CD8-positive, alpha-beta memory T cell (primary cell): Measurements from ENCODE around the gene MFF. TPM values are rescaled to one million over a fixed set of nuclear protein-coding genes. Genes with fewer than 3 reads are reported as not detected.

ENCODE experiments used
- CTCF ChIA-PET: fragments of 350-600 bp; sonication (Branson Sonifier 250); formaldehyde crosslinking; loops from one replicate; lab custom pipeline; 2021; ENCODE audit warnings: antibody characterized with exemption; lab: Charles Lee
- POLR2A ChIA-PET: fragments of 350-600 bp; sonication (Branson Sonifier 250); formaldehyde crosslinking; loops from one replicate; lab custom pipeline; 2021; ENCODE audit warnings: antibody characterized with exemption; lab: Charles Lee
- DNase-seq, 5 donors: peaks; one replicate each; pipeline versions ENCODE4 v3.0.0 to v3.0.0-alpha.2; 2020 to 2022; ENCODE audit warnings: mixed read lengths in 1 of 5
- H3K27ac ChIP-seq: one replicate; pipeline ENCODE4 v1.7.0; 2013; ENCODE audit warnings: low read depth, mild to moderate bottlenecking, low read length, moderate library complexity
- H3K27me3 ChIP-seq: 2 replicates; pipeline ENCODE4 v1.7.0; 2013; ENCODE audit warnings: low read length, mild to moderate bottlenecking; ENCODE audit not compliant: insufficient read depth, poor library complexity, severe bottlenecking
- H3K36me3 ChIP-seq: 2 replicates; pipeline ENCODE4 v1.7.0; 2013; ENCODE audit warnings: mild to moderate bottlenecking, low read length, moderate library complexity; ENCODE audit not compliant: insufficient read depth
- H3K4me1 ChIP-seq: 2 replicates; pipeline ENCODE4 v1.7.0; 2013; ENCODE audit warnings: mild to moderate bottlenecking, low read length, moderate library complexity; ENCODE audit not compliant: insufficient read depth
- H3K4me3 ChIP-seq: 2 replicates; pipeline ENCODE4 v1.7.0; 2013; ENCODE audit warnings: mild to moderate bottlenecking, low read length
- H3K9me3 ChIP-seq: 2 replicates; pipeline ENCODE4 v1.7.0; 2013; ENCODE audit warnings: mild to moderate bottlenecking, low read length
- H3K27ac Mint-ChIP-seq, 8 donors: one replicate each; pipeline ENCODE4 v1.8.0; 2020 to 2021; ENCODE audit warnings: mixed read lengths in 8 of 8, mild to moderate bottlenecking in 6 of 8, inconsistent platforms in 3 of 8, moderate library complexity in 3 of 8
- H3K27me3 Mint-ChIP-seq, 2 donors: one replicate each; pipeline ENCODE4 v1.8.0; 2020 to 2021; ENCODE audit warnings: mixed read lengths in 2 of 2, mild to moderate bottlenecking in 1 of 2, moderate library complexity in 1 of 2
- H3K36me3 Mint-ChIP-seq, 3 donors: one replicate each; pipeline ENCODE4 v1.8.0; 2020 to 2021; ENCODE audit warnings: mixed read lengths in 3 of 3, inconsistent platforms in 1 of 3, mild to moderate bottlenecking in 1 of 3
- H3K4me1 Mint-ChIP-seq, 3 donors: one replicate each; pipeline ENCODE4 v1.8.0; 2020 to 2021; ENCODE audit warnings: mixed read lengths in 3 of 3, inconsistent platforms in 1 of 3, mild to moderate bottlenecking in 1 of 3
- H3K4me3 Mint-ChIP-seq, 7 donors: one replicate each; pipeline ENCODE4 v1.8.0; 2020 to 2021; ENCODE audit warnings: mixed read lengths in 7 of 7, mild to moderate bottlenecking in 6 of 7, moderate library complexity in 4 of 7, inconsistent platforms in 2 of 7
- H3K9me3 Mint-ChIP-seq, 5 donors: one replicate each; pipeline ENCODE4 v1.8.0; 2020 to 2022; ENCODE audit warnings: mixed read lengths in 5 of 5, mild to moderate bottlenecking in 3 of 5, moderate library complexity in 2 of 5, inconsistent platforms in 1 of 5
- polyA plus RNA-seq: library from polyadenylated mRNA; unstranded; fragments of 300-500 nt; fragmentation: Illumina TruSeq; gene quantifications from one replicate; pipeline ENCODE4 v1.2.3, GENCODE V29; 2021
- total RNA-seq, 2 experiments: library from RNA; stranded (reverse); gene quantifications; one replicate each; pipeline ENCODE4 v1.2.3, GENCODE V29; 2021

MFF gene
- total and polyA plus RNA-seq, 3 experiments from 2014 or later = 64.6 to 132 (median 67.0) TPM

DNA sequence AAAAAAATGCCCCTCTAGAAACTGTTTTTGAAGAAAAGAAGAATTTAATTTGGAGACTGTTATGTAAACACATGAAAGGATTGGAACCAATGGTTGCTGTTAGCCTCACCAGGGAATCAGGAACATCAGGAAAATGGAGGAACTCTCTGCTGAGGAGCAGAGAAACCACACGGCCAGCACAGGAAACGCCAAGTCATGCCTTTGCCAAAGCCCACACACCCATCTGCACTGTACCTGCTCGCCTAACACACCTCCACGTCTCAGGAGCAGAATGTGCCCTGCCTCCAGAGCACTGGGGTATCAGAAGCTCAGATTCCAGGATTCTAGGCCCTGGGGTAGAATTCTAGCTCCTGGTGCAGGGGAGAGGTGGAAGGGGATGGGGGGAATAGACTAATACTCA lies 72.5 kb downstream of the MFF start:
- Mint-ChIP-seq H3K9me3 (no peaks in the 10 kb centered on the region), H3K27me3 (peaks cover 8 to 9% of the 10 kb centered on the region in 2 donors), H3K36me3 (no peaks in the 10 kb centered on the region), H3K4me3 (no peak overlapping the region), H3K4me1 (peaks cover 0 to 8% (median 0%) of the 10 kb centered on the region in 3 donors), H3K27ac (no peak overlapping the region)
- Histone ChIP-seq H3K9me3 (no peaks in the 10 kb centered on the region), H3K27ac (no peak overlapping the region), H3K4me3 (no peak overlapping the region), H3K4me1 (no peaks in the 10 kb centered on the region), H3K36me3 (no peaks in the 10 kb centered on the region), H3K27me3 (no peaks in the 10 kb centered on the region)
- ChIA-PET CTCF (interaction anchor here (0.7 kb wide), 1 partner anchor 15 kb away, joined by 3 read pairs; no protein-coding TSS in a partner anchor), POLR2A (no interaction called here)
- no peak for DNase-seq

DNA sequence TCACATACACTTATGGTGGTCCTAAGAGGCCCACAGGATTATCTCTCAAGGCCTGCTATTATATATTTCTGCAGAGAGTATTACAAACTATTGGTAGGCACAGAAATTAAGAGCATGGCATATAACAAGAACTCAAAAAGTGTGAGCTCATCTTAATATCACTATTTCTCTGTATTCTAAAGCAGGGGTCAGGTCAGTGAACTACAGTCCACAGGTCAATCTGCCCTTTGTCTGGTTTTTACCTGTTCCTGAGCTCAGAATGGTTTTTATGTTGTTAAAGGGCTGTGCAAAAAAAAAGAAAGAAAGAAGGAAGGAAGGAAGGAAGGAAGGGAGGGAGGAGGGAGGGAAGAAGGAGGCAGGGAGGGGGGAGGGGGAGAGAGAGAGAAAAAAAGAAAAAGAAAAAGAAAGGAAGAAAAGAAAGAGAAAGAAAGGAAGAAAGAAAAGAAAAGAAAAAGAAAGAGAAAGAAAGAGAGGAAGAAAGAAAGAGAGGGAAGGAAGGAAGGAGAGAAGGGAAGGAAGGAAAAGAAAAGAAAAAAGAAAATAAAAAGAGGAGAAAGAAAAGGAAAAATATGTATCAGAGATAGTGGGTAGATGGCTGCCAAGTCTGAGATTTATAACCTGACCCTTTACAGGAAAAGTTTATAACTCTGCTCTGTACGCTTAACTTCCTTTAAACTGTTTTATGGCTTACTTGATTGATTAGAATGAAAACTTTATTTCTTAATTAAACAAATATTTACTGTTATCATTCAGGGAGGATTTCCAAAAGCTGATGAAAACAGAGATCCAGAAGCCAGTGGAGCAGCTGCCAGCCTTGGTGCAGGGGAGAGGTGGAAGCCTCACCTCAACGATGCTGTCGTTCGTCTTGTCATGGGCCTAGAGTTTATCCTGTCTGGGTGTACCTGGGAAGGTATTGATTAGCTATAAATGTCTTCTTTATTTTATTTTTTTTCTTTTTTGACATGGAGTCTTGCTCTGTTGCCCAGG lies 73.9 kb downstream of the MFF start:
- Histone ChIP-seq H3K27me3 (no peaks in the 10 kb centered on the region), H3K27ac (no peak overlapping the region), H3K36me3 (no peaks in the 10 kb centered on the region), H3K9me3 (no peaks in the 10 kb centered on the region), H3K4me1 (no peaks in the 10 kb centered on the region), H3K4me3 (no peak overlapping the region)
- ChIA-PET CTCF (no interaction called here), POLR2A (interaction anchor here (0.6 kb wide), 1 partner anchor 13 kb away, joined by 3 read pairs; no protein-coding TSS in a partner anchor)
- Mint-ChIP-seq H3K27ac (peak overlapping the region in 1 of 8 donors; percentile 30), H3K27me3 (peaks cover 8 to 11% of the 10 kb centered on the region in 2 donors), H3K36me3 (no peaks in the 10 kb centered on the region), H3K9me3 (no peaks in the 10 kb centered on the region), H3K4me3 (no peak overlapping the region), H3K4me1 (peaks cover 0 to 8% (median 0%) of the 10 kb centered on the region in 3 donors)
- DNase-seq = no peak

DNA sequence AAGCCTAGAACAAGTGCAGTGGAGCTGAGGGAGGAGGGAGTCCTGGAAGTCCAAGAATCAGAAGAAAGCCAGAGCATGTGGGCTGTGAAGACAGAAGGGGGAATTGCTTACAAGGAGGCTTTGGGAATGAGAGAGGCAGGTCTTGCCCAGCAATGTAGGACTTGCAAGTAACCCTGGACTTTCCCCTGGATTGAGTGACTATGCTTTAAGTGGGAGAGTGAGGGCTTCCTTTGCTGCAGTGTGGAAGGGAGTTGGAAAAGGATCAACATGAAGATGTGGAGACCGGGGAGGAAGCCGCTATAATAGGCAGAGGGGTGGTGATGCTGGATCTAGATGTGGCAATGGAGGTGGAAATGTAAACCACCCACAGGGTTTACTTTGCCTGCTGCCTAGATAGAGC lies 76.5 kb downstream of the MFF start:
- no peak overlapping the region for H3K4me3 ChIP-seq
- H3K27me3 Mint-ChIP-seq = peaks cover 8 to 11% of the 10 kb centered on the region in 2 donors
- no peak overlapping the region for H3K27ac ChIP-seq
- no peaks in the 10 kb centered on the region for H3K9me3 ChIP-seq
- H3K4me1 ChIP-seq = peaks cover 7% of the 10 kb centered on the region
- DNase-seq = no peak
- no peaks in the 10 kb centered on the region for H3K27me3 ChIP-seq
- H3K36me3 ChIP-seq = no peaks in the 10 kb centered on the region
- ChIA-PET POLR2A (no interaction called here), CTCF (no interaction called here)
- no peaks in the 10 kb centered on the region for H3K9me3 Mint-ChIP-seq
- H3K27ac Mint-ChIP-seq = peak overlapping the region in 1 of 8 donors; percentile 15
- H3K4me3 Mint-ChIP-seq = no peak overlapping the region
- no peaks in the 10 kb centered on the region for H3K36me3 Mint-ChIP-seq
- peaks cover 5 to 16% (median 10%) of the 10 kb centered on the region in 3 donors for H3K4me1 Mint-ChIP-seq

DNA sequence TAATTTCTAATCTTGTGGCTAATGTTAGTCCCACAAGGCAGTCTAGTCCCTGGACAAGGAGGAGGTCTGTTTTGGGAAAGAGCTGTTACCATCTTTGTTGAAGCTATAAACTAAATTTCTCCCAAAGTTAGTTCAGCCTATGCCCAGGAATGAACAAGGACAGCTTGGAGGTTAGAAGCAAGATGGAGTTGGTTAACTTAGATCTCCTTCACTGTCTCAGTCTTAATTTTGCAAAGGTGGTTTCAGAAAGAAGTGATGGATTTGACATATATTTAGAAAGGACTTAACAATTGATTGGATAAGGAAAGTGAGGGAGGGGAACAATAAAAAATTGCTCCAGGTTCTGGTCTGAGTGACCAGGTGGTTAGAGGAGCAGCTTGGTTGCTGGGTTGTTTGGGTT lies 77.3 kb downstream of the MFF start:
- Histone ChIP-seq H3K27ac (no peak overlapping the region), H3K4me1 (peaks cover 7% of the 10 kb centered on the region), H3K4me3 (no peak overlapping the region), H3K36me3 (no peaks in the 10 kb centered on the region), H3K27me3 (no peaks in the 10 kb centered on the region), H3K9me3 (no peaks in the 10 kb centered on the region)
- no peaks in the 10 kb centered on the region for H3K9me3 Mint-ChIP-seq
- H3K36me3 Mint-ChIP-seq = no peaks in the 10 kb centered on the region
- no peak overlapping the region for H3K4me3 Mint-ChIP-seq
- peak overlapping the region in 1 of 8 donors; percentile 26 for H3K27ac Mint-ChIP-seq
- H3K4me1 Mint-ChIP-seq = peaks cover 5 to 19% (median 10%) of the 10 kb centered on the region in 3 donors
- POLR2A ChIA-PET = no interaction called here
- CTCF ChIA-PET = no interaction called here
- H3K27me3 Mint-ChIP-seq = peaks cover 8 to 9% of the 10 kb centered on the region in 2 donors
- no peak for DNase-seq

- CTCF ChIA-PET = no interaction called here
- no peaks in the 10 kb centered on the region for H3K36me3 Mint-ChIP-seq
- no peaks in the 10 kb centered on the region for H3K36me3 ChIP-seq
- H3K4me3 ChIP-seq = no peak overlapping the region
- no peaks in the 10 kb centered on the region for H3K27me3 ChIP-seq
- no peak overlapping the region for H3K27ac Mint-ChIP-seq
- H3K9me3 Mint-ChIP-seq = no peaks in the 10 kb centered on the region
- H3K4me1 ChIP-seq = peaks cover 7% of the 10 kb centered on the region
- DNase-seq = no peak
- no peak overlapping the region for H3K4me3 Mint-ChIP-seq
- POLR2A ChIA-PET = no interaction called here
- H3K27ac ChIP-seq = no peak overlapping the region
- no peaks in the 10 kb centered on the region for H3K9me3 ChIP-seq
- H3K4me1 Mint-ChIP-seq = peaks cover 5 to 13% (median 10%) of the 10 kb centered on the region in 3 donors
- peaks cover 8 to 9% of the 10 kb centered on the region in 2 donors for H3K27me3 Mint-ChIP-seq
Measured at GRCh38 chr2:227402959-227403358, 77.9 kb downstream of the MFF start.

- Mint-ChIP-seq H3K9me3 (no peaks in the 10 kb centered on the region), H3K4me3 (no peak overlapping the region), H3K27ac (no peak overlapping the region), H3K4me1 (peaks cover 5 to 11% (median 10%) of the 10 kb centered on the region in 3 donors), H3K27me3 (peaks cover 8 to 9% of the 10 kb centered on the region in 2 donors), H3K36me3 (no peaks in the 10 kb centered on the region)
- H3K4me3 ChIP-seq = no peak overlapping the region
- peaks cover 7% of the 10 kb centered on the region for H3K4me1 ChIP-seq
- CTCF ChIA-PET = no interaction called here
- POLR2A ChIA-PET = no interaction called here
- no peaks in the 10 kb centered on the region for H3K9me3 ChIP-seq
- no peaks in the 10 kb centered on the region for H3K36me3 ChIP-seq
- peak in 1 of 5 donors; percentile 75 for DNase-seq
- no peak overlapping the region for H3K27ac ChIP-seq
- no peaks in the 10 kb centered on the region for H3K27me3 ChIP-seq
Measured at GRCh38 chr2:227404585-227405271, 79.7 kb downstream of the MFF start.

DNA sequence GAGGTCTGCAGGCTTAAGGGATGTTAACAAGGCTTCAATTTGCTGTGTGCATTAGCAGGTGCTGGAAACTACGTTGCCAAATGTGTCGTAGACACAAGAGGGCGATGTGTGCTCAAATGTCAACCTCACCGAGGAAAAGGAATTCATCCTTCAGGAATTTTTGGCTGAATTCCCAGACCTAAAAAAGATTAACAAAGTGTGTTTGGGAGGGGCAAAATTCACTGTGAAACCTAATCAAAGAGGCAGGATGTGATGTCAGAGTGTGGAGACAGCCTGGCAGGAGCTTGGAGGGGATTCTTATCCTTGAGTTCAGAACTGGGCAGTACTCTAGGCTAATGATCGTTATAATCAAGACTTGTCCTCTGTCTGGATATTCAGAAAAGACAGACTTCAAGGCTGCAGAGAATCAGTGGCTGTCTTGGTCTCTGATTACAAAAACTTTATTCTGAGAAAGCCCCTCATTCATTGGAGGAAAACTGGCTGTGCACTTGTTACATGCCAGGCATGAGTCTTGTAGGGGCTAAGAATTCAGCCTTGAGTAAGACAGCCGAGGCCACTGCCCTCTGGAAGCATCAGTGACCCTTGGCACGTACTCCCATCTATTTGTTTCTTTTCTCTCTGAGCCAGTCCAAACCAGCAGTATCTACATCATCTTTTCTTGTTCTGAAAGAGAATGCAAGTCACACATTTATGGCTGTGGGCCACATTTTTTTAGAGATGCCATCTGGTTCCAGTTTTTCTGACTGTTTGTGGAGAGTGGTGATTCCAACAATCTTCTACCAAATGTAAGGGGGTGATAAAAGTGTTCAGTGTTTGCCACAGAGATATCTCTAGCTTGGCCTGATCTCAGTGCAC lies 81.4 kb downstream of the MFF start:
- Mint-ChIP-seq H3K27me3 (peaks cover 2 to 9% of the 10 kb centered on the region in 2 donors), H3K4me3 (no peak overlapping the region), H3K9me3 (no peaks in the 10 kb centered on the region), H3K27ac (peak overlapping the region in 2 of 8 donors; percentile 14 to 80), H3K4me1 (peaks cover 11 to 18% (median 15%) of the 10 kb centered on the region in 3 donors), H3K36me3 (no peaks in the 10 kb centered on the region)
- no peaks in the 10 kb centered on the region for H3K9me3 ChIP-seq
- no peaks in the 10 kb centered on the region for H3K27me3 ChIP-seq
- ChIA-PET CTCF (interaction anchor here (1.4 to 1.6 kb wide), 2 partner anchors 20 to 359 kb away, joined by 3 to 5 read pairs; no protein-coding TSS in a partner anchor), POLR2A (no interaction called here)
- H3K27ac ChIP-seq = no peak overlapping the region
- H3K4me3 ChIP-seq = no peak overlapping the region
- no peak for DNase-seq
- H3K4me1 ChIP-seq = peaks cover 7% of the 10 kb centered on the region
- H3K36me3 ChIP-seq = no peaks in the 10 kb centered on the region
